Hematopoietic multipotent progenitor cell treated with erythropoietin and hydrocortisone succinate and interleukin-3 and kit ligand, for 17 days (in vitro differentiated cells): ENCODE measurements around the gene DALRD3.
A peak's percentile ranks its signal among the peaks of the same experiment; 100 is the strongest.

Source experiments
- DNase-seq: peaks from one replicate; pipeline ENCODE4 v3.0.0-alpha.2; 2015; ENCODE audit warnings: low spot score

The DALRD3 gene

GRCh38 chr3:49005998-49006397 lies 12.4 kb downstream of the DALRD3 start:
- no peak for DNase-seq

GRCh38 chr3:49005303-49005680 lies 13.1 kb downstream of the DALRD3 start:
- DNase-seq = no peak

GRCh38 chr3:49004352-49005302 lies 13.8 kb downstream of the DALRD3 start:
- peak; percentile 94 for DNase-seq

GRCh38 chr3:49001155-49001554 lies 17.2 kb downstream of the DALRD3 start:
- no peak for DNase-seq

DNA sequence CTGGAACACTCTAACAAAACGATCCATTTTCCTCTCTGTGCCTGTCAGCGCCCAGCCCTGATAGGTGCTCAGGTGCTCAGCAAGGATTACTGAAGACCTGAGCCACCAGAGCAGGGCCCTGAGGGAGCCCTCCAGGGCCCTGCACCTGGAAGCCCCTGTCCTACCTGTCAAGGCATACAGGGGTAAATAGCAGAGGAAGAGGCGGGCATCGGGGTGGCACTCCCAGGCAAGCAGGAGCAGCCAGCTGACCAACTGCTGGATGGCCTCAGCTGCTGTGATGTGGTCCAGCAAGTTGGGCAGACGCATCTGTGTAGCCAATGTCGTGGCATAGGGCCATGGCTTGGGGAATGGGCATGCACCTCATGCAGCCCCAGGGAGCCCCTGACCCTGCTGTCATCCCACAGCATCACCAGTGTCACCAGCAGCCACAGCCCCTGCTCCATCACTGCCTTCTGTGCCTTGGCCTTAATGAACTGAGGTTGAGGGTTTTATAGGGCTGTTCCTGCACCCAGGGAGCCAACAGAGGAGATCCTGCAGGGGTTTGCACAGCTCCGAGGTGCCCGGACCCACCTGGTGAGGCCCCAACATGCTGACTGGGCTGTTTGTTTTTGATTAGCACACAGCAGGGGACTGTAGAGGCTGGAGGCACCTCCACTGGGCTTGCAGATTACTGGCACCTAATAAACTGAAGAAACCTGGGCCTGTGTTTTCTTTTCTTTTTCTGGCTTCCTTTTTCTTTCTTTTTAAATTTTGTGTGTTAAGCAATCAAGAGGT lies 19.1 kb downstream of the DALRD3 start:
- no peak for DNase-seq

GRCh38 chr3:48997714-48998637 lies 20.4 kb downstream of the DALRD3 start:
- DNase-seq = no peak

DNA sequence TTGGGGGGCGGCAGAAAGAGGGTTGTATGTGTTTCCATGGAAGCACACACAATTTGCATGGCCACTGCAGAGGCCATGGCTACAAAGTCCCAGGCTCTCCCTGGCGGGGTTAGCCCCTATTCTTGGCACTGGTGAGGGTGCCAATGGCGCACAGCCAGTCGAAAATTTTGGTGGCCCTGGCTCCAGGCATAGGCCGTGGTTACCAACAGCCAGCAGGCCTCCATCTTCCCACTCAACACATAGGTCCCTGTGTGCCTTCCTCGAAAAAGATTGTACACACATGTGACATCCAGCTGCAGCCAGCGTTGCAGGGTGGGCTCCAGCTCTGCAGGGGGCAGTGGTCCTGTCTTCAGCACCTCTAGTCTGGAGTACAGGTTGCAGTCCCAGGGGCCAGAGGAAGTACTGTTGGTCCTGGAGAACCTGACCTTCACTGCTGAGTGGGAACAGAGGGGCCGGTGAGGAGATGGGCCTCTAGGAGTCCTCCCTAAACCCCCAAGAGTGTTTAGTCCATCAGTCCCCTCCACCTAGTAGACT lies 21.2 kb downstream of the DALRD3 start:
- no peak for DNase-seq

DNA sequence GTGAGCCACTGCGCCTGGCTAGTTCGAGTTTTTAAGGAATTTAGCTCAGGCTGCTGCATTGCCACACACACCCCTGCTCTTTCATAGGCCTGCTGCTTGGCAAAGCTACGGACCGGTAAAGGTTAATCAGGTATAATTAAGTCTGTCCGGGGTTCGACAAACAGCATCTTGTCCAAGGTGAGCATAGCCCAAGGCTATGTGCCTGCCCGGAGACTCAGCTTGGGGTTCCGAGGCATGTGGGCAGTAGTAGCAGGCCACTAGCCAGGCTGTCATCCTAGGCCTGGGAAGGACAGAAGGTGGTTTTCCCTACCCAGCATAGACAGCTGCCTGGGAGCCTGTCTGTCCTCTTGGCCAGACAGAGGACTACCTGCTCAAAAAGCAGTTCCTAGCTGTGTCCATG lies 21.7 kb downstream of the DALRD3 start:
- no peak for DNase-seq

DNA sequence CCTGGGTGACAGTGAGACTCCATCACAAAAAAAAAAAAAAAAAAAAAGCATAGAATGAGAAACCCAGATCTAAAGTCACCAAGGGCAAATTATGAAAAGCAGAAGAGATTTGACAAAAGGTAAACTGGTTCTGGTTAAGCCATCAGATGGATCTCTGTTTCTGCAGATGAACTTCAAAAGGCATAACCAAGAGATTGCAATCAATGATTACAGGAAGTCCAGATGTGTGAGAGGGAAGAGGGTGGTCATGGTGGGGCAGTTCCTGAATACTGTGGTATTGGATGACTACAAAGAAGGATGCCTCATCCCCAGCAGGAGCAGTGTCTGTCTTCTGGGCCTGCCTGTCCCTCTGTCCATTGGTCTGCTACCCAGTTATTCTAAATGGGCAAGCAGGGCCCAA lies 24.5 kb downstream of the DALRD3 start:
- DNase-seq = no peak

- DNase-seq = no peak
These were observed 26.4 kb downstream of the DALRD3 start for GRCh38 chr3:48991851-48992545.

GRCh38 chr3:48990636-48991469 lies 27.5 kb downstream of the DALRD3 start:
- DNase-seq = peak; percentile 66

DNA sequence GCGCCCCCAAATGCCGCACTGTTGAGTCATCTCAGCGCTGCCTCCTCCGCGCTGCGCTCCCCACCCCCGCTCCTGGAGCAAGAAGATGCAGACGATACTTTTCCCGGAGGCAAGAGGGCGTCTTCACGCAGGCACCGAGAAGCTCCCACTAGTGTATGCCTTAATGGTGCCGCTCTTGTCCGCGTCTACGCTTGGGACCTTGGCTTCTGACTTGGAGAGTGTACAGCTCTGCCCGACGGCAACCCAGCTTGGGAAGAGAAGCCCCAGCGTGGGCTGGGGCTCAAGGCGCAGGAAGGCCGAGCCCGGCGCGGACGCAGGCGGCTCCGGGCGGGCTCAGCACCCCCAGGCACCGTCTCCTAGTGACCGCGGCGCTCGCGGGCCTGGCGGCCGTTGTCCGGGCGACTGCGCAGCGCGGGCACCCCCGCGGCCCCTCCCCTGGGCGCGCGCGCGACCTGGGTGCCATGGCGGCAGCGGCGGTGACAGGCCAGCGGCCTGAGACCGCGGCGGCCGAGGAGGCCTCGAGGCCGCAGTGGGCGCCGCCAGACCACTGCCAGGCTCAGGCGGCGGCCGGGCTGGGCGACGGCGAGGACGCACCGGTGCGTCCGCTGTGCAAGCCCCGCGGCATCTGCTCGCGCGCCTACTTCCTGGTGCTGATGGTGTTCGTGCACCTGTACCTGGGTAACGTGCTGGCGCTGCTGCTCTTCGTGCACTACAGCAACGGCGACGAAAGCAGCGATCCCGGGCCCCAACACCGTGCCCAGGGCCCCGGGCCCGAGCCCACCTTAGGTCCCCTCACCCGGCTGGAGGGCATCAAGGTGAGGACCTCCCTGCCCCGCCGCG lies 28.4 kb downstream of the DALRD3 start, which contains the start of gene P4HTM:
P4HTM (plus strand) TSS at position 446 of the 840 bp plus-strand sequence; CDS start at position 462, 16 bp downstream.
- peak; percentile 91 for DNase-seq

DNA sequence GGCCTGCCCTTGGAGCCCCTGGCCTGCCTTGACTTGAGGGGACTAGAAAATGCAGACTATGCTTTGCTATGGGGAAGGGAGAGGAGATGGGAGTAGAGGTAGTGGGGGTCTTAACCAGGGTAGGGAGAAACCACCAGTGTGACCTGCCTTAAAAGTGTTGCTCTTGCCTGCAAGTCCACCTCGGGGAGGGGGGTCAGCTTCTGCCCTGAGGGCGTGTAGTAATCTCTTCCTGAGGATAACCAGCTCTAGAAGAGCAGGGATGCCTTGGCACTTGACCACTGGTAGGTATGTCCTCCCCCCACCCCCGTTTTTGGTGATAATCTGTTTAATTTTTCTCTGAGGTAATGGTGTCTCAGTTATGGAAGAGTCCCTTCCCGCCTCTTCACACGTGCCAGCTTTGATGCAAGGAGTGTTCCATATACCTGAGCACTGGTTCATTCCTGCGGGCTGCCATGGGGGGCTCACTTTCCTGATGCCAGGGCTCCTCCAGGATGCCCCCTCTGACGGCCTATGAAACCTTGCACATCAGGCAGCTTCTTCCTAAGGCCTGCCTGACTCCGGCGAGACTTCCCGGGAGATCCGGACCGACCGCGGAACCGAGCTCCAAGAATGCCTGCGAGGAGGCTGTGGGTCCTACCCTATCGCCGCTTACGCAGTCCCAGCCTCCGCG lies 29.1 kb downstream of the DALRD3 start:
- DNase-seq = no peak

DNA sequence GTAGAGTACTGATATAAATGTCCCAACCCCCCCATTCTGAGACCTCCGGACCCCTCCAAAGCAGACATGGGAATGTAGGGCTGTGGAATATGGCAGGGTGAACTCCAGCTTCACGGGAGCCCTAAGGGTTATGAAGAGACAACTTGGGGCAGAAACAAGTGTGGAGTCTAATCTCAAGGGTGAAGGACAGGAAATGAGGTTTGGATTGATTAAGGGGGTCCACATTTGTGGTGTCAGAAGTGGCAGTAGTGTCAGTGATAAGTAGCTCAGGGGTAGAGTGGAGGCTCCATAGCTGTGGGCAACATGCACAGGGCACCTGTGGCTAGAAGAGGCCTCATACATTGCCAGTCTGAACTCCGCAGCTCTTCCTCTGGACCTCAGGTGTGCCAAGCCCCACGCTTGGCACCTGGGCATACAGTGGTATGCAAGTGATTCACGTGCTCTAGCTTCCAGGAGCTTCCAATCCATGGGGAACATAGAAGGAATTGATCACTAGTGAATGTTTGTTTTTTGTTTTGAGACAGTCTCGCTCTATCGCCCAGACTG lies 32.5 kb downstream of the DALRD3 start:
- no peak for DNase-seq

- DNase-seq = no peak
These were observed 33.7 kb downstream of the DALRD3 start for GRCh38 chr3:48984663-48985062.

DNA sequence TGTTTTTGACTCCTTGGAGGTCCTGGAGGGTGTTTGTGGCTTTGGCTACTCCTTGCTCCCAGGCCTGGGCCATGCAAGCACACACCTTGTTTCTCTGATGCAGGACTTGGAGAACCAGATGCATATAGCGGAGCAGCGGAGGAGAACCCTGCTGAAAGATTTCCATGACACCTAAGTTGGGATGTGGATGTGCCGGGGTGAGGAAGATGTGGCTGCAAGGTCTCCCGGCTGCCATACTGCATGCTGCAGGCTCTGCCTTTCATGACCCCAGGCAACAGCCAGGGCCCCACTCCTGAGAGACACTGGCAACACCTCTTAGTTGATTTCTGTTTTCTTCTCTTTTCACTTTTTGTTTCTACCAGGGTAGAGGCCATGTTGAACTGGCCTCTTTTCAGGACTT lies 35.3 kb downstream of the DALRD3 start:
- DNase-seq = no peak

GRCh38 chr3:48982686-48983085 lies 35.7 kb downstream of the DALRD3 start:
- no peak for DNase-seq

DNA sequence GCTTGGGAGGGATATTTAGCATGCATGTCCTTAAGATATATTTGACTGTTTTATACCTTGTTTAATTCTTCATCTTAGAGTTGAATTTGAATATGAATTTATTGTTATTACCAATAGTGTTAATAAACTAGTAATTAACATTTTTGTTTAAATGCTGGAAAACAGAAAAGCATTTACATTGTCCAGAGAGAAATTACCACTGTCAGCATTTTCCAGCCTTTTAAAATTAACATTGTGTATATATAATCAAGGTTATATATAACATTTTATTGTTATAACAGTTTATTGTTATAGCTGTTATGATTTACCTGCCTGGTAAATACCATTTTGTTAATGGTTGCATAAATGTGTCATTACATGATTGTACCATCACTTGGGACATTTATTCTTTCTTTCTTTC lies 36.4 kb downstream of the DALRD3 start:
- no peak for DNase-seq
